GM19397 (cell line): ENCODE data around the gene FBF1.
A peak's percentile ranks its signal among the peaks of the same experiment; 100 is the strongest.
"Not testable (repeated sequence)": the region's sequence is repeated elsewhere in the genome, so short reads cannot be mapped to it uniquely, and the experiment has no call there.

ENCODE experiments used
- ATAC-seq: cut with Tn5 transposase; IDR thresholded peaks from one replicate; pipeline ENCODE4 v1.9.1; 2021; ENCODE audit warnings: mild to moderate bottlenecking, moderate library complexity; ENCODE audit not compliant: unreplicated experiment

FBF1 gene, protein sequence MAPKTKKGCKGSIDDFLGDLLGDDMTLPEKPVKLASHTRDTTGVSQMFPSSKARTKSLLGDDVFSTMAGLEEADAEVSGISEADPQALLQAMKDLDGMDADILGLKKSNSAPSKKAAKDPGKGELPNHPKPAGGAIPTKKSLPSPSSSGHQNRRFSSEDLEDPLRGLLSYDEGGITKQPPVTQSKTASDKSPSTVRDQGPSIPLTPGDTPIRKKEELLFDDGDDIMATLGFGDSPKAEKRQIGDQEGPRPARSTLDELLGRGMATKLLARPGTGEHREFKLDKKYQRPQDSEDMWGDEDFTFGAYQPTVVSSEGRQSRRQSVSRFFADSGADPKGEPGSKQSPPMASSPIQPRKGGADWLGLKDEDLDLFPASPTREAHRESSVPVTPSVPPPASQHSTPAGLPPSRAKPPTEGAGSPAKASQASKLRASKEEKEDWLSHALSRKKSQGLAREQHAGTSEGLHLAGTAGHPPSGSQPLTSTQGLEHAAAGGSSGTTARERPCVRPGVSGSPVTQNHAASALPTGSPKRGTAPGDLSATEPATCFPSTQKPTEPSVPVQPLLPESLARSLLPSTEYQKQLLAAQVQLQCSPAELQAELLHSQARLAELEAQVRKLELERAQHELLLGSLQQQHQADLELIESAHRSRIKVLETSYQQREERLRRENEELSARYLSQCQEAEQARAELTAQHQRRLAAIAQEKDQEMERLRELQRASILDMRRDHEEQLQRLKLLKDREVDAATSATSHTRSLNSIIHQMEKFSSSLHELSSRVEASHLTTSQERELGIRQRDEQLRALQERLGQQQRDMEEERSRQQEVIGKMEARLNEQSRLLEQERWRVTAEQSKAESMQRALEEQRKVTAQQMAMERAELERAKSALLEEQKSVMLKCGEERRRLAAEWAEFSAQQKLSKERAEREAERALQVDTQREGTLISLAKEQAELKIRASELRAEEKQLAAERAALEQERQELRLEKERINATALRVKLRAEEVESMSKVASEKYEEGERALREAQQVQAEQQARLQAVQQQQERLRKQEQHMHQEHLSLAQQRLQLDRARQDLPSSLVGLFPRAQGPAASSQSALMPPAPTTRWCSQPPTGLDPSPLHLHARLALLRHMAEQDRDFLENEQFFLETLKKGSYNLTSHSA

DNA sequence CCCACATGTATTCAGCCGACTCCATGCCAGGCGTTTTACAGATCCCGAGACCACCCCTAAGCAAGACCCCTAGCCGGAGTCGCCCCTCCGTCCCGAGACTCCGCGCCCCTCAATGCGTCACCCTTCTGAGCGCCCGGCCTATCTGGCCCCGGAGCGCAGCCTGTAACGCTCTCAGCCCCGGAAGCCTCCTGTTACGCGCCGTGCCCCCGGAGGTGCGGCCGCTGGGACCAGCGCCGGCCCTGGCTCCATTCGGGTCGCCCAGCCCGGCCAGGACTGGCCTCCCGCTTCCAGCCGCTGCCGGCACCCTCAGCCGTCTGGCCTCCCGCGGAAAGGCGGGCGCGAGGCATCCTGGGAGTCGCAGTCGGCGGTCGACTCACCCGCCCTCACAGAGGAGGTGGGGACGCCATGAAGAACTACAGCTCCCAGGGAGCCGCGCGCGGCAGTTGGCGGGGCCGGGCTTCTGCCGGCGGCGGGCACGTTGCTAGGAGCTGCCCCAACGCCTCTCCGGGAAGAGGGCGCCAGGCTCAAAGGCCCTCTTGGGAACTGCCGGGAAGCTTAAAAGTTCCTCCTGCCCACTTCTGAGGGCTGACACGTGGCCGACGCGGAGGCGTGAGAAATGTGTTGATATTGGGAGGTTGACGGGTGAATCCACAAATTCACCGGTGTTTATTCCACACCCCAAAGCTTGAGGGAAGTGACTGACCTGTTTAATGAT is at the start of gene FBF1:
Gene FBF1 (minus strand): TSS at position 316 of the 715 bp plus-strand sequence. CDS start 2,893 bp downstream, outside the sequence.
- ATAC-seq, result peak; percentile 95

DNA sequence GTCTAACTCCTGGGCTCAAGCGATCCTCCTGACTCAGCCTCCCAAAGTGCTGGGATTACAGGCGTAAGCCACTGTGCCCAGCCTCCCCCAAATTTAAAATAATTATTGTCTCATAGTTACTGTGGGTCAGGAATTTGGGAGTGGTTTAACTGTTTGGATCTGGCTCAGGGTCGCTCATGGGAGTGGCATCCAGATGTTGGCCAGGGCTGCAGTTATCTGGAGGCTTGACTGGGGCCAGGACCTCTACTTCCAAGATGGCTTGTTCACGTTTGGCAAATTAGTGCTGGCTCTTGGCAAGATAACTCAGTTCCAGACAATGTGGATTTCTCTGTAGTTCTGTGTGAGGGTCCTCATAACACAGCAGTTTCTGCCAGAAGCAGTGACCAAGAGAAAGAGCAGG is 46.2 kb upstream of the FBF1 start:
- no peak for ATAC-seq

DNA sequence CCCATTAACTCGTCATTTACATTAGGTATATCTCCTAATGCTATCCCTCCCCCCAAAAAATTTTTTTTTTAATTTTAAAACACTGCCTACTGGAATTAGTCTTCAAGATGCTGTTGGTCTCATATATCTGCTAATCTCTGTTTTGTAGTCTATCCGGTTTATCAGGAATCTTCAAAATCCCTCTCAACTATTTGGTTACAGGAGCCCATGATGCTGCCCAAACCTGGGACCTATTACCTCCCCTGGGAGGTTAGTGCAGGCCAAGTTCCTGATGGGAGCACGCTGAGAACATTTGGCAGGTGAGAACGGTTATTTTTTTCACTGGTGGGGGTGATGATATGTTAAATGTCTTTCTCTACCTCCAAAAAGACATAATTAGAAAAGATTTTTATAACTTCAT is 45.1 kb upstream of the FBF1 start:
- ATAC-seq, result no peak

DNA sequence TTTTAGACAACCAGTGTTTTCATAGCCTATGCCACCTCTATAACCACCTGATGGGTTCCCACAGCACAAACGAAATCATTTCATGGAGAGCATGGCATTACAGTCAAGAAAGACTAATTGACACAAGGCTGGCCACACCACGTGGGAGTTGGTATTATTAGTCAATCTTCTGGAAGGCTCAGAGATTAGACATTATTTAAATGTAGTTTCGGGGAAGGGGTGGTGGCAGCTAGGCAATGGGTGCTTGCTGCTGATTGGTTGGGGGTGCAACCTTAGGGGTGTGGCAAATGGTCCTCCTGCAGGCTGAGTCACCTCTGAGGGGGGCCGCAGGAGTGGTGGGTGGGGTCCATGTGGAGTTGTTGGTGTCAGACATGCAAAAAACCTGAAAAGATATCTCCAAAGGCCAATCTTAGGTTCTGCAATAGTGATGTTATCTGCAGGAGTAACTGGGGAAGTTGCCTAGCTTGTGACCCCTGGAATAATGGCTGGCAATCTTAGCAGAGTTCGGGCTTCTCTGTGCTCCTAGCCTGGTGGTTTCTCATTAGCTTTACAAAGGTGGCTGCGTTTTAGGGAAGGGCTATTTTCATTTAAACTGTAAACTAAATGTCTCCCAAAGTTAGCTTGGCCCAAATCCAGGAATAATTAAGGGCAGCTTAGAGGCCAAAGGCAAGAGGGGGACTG is 42.8 kb upstream of the FBF1 start:
- no peak for ATAC-seq

DNA sequence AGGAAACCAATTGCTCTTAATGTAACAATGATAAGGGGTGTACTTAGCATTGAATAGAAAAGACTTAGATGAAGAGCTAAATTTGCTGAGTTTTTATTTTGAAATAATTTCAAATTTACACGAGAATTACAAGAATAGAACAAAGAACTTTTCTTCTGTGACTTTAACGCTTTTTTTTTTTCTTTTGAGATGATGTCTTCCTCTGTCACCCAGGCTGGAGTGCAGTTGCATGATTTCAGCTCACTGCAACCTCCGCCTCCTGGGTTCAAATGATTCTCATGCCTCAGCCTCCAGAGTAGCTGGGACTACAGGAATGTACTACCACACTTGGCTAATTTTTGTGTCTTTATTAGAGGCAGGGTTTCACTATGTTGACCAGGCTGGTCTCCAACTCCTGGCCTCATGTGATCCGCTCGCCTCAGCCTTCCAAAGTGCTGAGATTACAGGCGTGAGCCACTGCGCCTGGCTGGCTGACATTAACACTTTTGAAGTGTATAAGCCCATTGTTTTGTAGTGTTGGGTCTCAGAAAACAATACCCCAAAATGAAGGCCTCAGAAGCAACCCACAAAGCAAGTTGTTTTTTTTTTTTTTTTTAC is 40.3 kb upstream of the FBF1 start:
- no peak for ATAC-seq

DNA sequence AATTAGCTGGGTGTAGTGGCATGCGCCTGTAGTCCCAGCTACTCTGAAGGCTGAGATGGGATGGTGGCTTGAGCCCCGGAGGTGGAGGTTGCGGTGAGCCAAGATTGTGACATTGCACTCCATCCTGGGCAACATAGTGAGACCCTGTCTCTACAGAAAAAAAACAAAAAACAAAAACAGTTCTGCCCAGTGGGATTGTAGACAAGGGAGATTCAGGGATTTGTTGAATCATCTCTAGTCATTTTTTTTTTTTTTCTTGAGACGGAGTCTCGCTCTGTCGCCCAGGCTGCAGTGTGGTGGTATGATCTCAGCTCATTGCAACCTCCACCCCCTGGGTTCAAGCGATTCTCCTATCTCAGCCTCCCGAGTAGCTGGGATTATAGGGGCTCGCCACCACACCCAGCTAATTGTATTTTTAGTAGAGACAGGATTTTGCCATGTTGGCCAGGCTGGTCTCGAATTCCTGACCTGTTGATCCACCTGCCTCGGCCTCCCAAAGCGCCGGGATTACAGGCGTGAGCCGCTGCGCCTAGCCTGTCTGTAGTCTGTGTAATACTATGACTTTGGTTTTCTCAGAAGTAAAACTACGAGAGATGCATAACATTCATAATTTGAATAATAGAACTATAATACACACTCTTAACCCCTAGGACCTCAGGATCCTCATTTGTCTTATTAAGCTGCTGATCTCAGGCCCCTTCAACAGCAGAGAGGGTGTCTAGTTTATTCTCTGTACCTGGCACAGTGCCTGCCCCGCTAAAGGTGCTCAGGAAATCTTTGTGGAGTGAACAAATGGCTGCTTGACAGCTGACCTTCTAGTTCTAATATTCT is 39.6 kb upstream of the FBF1 start:
- ATAC-seq, result no peak

DNA sequence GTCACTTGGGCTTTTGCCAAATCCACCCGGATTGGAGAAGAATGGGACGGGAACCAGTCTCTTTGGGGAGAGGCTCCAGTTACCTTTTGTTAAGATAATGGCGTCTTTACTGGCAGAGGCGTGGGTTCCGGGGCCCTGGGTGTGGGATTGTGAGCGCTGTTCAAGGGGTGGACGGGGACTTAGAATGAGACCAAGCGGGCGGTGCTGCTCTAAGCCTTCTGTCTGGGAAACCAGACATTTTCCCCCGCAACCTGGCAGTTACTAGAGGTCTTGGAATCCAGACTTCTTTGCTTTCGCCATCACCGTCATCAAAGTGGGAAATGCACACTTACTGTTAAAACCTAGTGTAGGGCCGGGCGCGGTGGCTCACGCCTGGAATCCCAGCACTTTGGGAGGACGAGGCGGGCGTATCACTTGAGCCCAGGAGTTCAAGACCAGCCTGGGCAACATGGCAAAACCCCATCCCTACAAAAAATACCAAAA is 38.9 kb upstream of the FBF1 start:
- ATAC-seq, result no peak

DNA sequence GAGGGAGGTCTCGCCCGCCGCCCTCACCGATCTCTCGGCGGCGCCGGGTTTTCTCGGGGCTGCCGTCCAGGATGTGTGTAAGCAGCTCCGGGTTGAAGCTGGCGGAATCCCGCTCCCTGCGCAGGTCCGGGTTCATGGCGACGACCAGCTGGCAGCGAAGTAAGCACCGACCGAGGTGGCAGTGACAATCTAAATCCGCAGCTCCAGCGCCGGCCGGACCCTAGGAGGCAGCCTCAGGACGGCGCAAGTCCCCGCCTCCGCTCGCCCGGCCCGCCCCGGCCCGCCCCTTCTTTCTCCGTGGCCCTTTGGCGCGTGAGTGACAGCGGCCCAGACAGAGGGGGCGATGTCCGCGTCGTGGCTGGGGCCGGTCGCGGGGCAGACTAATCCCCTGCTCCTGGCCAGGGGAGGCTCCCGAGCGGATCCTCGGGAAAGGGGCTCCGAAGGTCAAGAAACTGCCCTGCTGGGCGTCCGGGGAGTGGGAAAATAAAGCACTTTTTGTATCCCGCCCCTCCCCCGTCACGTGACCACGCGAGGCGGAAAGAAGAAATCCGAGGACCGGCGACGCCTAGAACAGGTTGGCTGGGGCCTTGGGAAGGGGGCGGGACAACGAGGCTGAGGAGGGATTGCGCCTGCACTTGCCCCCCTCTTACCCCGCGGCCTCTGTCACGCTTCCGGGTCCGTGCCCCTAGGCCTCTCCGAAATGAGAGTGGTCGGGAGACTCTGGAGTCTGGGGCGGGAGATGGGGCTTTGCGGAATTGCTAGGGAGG is 38.3 kb upstream of the FBF1 start, which contains the start of the genes ACOX1 and TEN1:
Gene ACOX1 (minus strand): TSS at position 229 of the 767 bp plus-strand sequence. CDS start 93 bp downstream, at position 136.
Gene TEN1 (plus strand): TSS at position 303 of the 767 bp plus-strand sequence. CDS start 6,953 bp downstream, outside the sequence.
- ATAC-seq, result peak; percentile 93

DNA sequence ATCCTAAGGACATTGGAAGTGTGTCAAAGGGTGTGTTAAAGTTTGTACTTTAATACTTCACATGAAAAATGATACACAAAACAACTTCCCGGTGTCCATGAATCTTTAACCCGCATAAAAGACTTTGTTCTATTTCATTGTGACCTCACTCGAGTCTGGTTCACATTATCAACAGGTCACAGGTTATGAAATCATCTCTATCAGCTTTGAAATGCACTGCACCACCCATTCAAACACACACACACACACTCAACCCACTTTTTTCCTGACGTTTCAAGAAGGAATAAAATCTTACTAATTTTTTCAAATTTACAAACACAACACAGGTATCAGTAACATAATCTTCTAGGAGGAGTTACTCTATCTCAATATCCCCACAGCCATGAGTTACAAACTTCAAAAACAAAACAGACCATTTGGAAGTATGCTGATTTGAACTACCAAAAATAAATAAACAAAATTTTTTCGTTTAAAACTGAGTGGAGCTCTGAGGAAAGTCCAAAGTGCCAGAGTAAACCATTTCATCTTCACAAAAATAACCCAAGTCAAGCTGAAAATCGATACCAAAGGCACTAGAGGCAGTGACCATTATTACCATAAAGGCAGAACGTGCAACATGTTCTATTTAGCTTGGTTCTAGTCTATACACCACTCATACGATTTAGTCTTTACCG is 35.5 kb upstream of the FBF1 start:
- ATAC-seq, result no peak

DNA sequence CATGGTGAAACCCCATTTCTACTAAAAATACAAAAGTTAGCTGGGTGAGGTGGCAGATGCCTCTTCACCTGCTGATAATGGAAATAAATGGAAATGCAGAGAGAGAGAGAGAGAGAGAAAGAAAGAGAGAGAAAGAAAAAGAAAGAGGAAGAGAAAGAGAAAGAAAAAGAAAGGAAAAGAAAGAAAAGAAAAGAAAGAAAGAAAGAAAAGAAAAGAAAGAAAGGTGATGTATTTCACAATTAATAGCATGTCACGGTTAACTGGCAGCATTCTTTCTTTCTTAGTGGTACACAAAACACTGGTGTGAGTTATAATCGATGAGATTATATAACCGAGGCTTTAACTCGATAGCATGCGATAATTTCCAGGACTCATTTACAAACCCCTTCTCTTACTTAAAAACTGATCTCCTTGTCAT is 34.9 kb upstream of the FBF1 start:
- ATAC-seq, result no peak

DNA sequence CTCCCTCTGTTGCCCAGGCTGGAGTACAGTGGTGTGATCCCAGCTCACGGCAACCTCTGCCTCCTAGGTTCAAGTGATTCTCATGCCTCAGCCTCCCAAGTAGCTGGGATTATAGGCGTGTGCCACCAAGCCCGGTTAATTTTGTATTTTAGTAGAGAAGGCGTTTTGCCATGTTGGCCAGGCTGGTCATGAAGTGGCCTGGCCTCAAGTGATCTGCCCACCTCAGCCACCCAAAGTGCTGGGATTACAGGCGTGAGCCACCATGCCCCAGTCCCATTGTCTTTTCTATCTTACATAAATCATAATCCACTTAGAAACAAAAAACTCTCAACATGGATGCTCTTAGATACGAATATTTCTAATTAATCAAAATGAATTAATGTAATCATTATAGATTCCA is 34.3 kb upstream of the FBF1 start:
- ATAC-seq, result not testable (repeated sequence)

DNA sequence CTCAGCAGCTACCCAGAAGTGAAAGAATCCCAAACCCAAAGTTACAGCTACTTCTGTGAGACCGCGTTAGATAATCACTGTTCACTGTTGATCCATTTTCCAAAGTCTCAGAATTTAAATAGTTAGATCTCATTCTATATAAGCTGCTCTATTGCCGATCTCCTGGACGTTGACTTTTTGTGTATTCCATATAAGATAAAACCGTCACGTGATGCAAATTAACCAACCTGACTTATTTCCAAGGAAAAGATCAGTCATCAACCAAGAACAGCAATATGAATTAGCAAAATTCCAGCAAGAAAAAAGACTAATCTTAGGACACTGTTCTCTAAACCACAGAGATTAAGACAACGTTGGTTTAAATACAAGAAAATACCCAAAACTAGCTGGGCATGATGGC is 29.8 kb upstream of the FBF1 start:
- ATAC-seq, result no peak

DNA sequence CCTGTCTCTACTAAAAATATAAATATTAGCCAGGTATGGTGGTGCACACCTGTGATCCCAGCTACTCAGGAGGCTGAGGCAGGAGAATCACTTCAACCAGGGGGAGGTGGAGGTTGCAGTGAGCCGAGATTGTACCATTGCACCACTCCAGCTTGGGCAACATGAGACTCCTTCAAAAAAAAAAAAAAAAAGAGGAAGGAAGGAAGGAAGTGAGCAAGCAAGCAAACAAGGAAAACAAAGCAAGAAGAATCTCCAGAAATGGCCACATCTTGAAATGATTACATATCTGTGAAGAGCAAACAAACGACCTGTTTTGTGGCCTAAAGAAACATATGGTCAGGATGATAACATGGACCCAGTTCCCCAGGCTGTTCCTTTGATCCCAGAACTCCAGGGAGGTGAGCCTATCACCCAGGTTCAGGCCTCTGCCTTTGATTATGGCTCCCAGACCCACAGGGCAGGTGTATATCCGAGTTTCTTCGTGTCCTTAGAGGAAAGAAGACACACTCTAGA is 29.2 kb upstream of the FBF1 start:
- no peak for ATAC-seq

DNA sequence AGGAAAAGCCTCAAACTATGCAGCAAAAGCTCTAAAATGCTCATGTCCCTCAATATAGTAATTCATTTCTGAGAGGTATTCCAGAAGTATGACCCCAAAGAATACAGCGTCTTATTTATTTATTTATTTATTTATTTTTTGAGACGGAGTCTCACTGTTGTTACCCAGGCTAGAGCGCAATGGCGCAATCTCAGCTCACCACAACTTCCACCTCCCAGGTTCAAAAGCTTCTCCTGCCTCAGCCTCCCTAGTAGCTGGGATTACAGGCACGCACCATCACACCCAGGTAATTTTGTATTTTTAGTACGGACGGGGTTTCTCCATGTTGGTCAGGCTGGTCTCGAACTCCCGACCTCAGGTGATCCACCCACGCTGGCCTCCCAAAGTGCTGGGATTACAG is 28.2 kb upstream of the FBF1 start:
- ATAC-seq, result not testable (repeated sequence)

DNA sequence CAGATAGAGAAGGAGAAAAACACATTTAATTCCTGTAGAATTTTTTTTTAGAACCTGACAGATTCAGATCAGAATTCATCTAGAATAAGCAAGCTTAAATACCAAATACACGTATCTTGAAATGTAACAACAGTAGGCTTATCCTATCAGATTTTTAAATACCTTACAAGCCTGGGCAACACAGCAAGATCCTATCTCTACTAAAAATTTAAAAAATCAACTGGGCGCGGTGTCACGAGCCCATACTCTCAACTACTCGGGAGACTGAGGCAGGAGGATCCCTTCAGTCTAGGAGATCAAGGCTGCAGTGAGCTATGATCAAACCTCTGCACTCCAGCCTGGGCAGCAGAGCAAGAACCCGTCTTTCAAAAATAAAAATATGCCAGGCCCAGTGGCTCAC is 24.6 kb upstream of the FBF1 start:
- no peak for ATAC-seq

DNA sequence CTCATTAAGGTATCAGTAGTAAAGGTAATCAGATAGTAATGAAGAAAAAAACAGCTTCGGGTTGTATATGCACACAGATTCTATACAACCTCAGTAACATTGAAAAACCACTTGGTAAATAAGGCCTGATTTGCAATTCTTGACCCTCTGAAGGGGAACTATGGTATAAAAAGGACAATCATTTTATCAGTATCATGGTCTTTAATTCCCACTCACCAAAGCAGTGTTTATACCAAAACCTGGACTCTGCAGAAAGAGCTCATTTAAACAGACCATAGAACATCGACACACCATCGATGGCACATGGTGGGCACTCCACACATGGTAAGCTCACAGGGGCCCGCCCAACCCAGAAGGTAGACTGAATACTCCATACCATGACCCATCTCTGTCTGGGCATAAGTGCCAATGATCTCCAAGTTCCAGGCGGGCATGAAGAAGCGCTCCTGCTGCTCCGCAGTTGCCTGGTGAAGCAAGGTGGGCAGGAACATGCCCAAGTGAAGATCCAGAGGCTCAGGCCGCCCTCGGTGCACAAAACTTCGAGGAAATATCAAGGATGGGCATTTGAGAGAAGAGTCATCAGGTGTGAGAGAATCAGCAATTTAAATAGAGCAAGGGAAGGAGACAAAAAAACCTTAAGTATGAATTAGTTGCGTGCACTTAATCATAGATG is 19.1 kb upstream of the FBF1 start:
- ATAC-seq, result no peak
